Measurements from ENCODE around the gene LRRC32.

DNA sequence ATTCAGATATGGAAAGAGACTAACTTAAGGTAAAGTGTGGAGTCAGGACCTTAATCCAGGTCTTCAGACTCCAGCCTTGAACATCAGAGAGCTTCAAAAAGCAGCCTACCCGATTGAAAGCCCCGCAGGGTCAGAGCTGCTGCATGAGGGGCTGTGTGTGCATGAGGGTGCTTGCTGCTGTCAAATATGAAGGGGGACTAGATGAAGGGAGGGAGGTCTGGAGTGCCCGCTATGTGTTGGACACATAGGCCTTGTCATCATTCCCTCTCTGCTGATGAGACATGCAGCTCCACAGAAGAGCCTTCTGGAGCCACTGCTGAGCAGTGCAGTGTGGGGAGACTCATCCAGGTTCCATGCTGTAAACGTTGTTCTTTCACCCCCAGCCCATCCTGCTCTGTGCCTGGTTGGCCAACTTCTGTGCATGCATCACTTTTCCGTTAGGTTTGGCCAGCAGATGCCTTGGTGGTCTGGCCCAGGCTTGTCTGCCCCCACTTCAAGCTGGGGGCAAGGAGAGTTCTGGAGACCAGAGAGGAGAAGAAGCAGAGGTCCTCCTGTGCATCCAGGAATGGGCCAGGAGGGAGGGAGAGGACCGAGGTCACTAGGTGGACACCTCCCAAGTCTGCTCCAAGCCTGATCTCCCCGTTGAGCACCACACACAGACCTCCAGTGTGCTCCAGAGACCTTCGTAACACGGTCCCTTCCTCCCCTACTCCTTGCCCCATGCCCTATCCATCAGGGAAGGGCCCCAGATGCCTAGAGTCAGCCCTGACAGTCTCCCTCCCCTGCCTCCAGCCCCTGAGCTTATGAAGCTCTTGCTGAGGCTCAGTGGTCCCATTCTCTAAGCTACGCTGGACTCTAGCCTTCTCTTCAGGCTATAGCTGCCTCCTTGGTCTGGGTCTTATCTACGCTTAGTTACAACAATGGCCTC is 32.0 kb downstream of the LRRC32 start:
- TF ChIP-seq POLR2AphosphoS5 (IDR thresholded peaks at IDR 0.05; ENCODE audit: low read depth, low read length), result no peak
- no peak for TF ChIP-seq CTCF (IDR thresholded peaks at IDR 0.05)
- no peak for TF ChIP-seq SIN3A (IDR thresholded peaks at IDR 0.05; ENCODE audit: borderline replicate concordance, insufficient read depth, low read depth, low read length)

Measured in Panc1 (cell line).